ENCODE measurements around the gene AMOTL1.
"Not testable (repeated sequence)": the region's sequence is repeated elsewhere in the genome, so short reads cannot be mapped to it uniquely, and the experiment has no call there.

Gene AMOTL1

DNA sequence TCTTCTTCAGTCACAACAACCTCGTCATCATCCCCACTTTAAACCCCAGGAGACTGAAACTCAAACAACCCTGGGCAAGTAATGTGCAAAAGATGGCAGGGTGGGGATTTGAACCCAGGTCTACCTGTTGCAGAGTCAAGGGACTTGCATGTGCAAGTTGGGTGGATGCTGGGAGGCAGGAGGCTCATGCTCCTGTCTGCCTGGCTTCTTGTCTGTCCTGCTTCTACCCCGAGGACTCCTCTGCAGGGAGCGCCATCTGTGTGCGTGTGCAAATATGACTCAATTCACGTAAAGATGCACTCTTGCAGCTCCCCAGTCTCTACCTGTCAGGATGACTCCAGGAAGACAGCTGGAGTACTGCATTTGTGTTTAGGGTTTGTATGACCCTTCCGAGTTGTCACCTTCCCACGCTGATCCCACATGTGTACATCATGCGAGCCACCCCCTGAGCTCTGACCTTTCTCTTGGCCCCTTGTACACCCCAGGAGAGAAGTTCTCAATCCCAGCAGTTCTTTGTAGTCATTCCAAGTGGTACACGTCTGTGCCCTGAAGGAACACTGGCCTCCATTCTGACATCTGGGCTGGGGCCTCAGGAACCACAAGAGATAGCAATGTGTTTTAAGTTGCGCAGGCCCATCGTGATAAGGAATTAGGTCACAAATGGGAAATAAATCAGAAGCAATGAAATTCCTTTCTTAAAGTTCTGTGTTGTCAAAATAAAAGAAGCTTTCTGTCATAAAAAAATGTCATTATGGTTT is 109.5 kb downstream of the AMOTL1 start:
- no peak for DNase-seq (ENCODE audit: low read depth)

DNA sequence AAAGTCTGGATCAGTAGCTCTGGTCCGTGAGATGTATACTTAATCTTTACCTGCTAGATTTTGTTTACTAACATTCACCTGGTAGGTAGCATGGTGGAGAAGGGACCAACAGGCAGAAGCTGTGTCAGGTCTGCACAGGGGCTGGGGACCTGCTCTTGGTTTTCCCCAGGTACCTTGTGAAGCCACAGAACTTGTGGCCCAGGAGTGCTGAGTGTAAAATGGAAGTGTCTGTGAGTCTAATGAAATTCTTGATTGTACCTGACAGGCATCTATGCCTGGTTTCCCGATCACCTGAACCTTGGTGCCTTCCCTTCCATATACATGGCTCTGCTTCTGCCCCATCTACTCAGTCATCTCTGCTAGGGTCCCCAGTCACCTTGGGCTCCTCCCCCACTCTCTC is 110.8 kb downstream of the AMOTL1 start:
- DNase-seq (ENCODE audit: low read depth): no peak

DNA sequence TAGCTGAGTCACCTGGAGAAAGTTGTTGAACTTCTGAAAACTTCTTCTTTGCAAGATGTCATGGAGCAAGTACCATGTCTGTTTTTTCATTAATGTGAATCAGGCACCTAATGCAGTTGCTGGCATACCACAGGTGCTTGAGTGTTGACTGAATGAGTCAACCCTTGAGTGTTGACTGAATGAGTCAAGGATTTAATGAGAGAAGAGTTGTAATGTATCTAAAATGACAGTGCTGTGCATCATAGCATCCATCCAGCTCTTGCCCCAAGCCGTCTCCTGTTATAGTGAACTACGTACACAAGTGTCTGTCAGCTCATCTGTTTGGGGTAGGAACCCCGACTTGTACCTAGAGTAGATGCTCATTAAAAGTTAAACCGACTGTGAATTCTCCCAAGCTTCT is 112.1 kb downstream of the AMOTL1 start:
- no peak for DNase-seq (ENCODE audit: low read depth)

DNA sequence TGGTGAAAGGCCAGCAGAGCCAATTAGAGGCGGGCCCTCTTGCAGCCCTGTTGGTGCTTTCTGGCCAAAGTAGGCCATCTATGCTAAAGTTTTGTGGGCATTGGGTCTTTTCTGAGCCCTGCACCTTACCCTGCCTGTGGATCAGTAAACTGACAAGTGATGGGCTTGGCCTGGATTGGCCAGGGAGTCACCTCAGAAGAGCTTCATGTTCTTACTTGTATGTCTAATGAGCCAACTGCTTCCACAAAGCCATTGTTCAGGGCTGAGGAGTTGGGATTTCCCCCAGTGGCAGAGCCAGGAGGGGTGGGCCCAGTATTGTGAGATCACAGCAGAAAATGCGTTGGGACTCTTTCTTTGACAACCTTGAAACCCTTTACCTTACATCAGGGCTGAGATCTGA is 114.8 kb downstream of the AMOTL1 start:
- DNase-seq (ENCODE audit: low read depth): no peak

DNA sequence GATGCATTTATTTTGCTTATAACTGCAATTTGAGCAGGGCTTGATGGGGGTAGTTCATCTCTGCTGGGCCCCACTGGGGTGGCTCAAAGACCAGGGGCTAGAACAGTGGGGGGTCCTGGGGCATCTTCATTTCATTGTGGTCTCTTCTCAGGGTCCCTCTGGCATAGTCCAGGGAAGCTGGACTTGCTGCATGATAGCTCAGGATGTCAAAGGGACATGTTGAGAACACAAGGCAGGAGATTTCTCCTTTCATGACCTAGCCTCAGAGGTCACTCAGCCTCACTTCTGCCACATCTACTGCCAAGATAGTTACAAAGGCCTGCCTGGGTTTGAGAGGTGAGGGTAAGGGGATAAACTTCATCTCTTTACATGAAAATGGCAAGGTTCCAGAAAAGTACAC is 115.7 kb downstream of the AMOTL1 start:
- no peak for DNase-seq (ENCODE audit: low read depth)

DNA sequence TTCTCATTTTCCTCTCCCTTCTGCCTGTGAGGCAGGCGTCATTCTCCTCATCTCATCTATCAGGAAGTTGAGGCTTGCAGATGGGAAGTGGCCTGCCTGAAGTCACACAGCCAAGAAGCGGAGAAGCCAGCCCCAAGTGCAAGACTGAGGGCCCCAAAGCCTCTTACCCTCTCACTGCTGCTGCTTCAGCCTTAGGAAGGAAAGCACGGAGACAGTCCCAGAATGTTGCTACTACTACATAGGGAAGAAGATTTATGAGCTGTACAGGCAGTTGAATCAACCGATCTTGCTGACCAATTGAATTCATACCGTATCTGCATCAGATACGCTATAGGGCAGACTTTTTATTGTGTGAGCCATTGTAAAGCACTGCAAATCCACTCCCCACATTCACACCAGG is 116.2 kb downstream of the AMOTL1 start:
- DNase-seq (ENCODE audit: low read depth): no peak

DNA sequence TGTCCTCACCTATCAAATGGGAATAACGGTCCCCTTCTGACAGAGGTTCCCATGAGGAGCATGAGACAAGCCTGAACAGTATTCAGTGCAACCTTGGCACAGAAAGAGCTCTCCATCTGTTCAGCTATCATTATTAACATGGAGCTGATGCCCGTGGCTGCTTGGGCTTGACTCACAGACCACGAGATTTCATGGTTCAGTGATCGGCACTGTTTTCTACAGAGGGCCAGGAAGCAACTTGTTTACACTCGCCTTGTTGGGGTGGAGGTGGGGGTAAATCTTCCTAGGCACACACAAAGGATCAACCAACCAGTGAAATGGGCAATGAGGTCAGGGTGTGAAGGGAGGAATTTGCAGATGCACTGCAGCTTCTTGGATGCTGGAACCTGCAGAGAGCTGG is 117.0 kb downstream of the AMOTL1 start:
- DNase-seq (ENCODE audit: low read depth): no peak

DNA sequence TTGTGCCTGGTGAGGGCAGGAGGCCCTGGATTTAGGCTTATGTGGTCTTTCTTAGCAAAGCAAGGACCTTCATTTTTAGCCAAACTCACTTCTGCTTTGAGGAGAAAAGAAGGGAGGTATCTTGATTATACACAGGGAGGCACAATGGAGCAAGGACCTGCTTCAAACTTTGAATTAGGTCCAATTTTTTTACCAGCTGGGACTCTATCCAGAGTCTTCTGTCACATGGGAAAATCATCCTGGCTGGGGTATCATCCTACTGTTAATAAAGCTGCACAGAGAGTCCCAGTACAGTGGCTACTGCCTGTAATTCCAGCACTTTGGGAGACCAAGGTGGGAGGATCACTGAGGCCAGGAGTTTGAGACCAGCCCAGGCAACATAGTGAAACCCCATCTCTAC is 117.4 kb downstream of the AMOTL1 start:
- no peak for DNase-seq (ENCODE audit: low read depth)

DNA sequence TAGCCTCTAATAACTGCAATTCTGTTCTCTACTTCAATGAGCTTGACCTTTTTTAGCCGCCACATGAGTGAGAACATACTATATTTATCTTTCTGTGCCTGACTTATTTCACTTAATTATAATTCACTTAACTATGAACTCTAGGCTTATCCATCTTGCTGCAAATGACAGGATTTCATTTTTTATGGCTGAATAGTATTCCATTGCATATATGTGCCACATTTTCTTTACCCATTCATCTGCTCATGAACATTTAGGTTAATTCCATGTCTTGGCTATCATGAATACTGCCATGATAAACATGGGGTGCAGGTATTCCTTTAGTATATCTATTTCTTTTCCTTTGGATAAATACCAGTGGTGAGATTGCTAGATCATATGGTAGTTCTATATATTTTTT is 120.0 kb downstream of the AMOTL1 start:
- DNase-seq (ENCODE audit: low read depth): no peak

DNA sequence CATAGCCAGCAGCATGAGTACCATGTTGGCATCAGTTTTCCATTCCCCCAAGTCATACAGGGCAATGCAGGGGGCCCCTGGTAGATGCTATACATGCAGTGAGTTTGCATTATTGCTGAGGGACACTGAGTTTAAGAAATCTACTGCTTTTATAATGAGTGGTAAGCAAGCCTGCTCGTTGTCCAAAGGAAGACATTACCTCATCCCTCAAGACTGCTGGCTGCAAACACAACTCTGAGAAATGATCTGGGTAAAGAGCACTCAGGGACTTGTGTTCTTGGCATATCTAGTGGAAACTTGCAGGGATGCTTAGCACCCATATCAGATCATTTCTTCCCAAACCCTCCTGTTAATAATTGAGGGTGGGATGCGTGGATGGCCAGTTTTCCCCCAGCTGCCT is 127.3 kb downstream of the AMOTL1 start:
- no peak for DNase-seq (ENCODE audit: low read depth)

DNA sequence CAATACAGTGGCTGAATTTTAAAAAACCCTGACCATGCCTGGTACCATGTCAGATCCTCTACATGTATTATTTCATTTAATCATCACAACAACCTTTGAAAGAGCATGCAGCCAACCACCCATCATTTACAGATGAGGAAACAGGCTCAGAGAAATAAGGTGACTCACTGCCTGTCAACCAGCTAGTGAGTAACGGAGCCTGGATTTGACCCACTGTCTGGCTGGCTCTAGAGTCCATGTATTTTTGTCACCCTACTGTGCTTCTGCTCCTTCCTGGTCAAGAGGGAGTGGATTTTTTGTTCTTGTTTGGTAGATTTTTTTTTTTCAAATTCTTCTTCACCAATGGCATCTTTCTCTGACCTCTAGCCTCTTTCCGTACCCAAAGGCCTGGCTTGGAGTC is 127.8 kb downstream of the AMOTL1 start:
- DNase-seq (ENCODE audit: low read depth): peak; percentile 40

DNA sequence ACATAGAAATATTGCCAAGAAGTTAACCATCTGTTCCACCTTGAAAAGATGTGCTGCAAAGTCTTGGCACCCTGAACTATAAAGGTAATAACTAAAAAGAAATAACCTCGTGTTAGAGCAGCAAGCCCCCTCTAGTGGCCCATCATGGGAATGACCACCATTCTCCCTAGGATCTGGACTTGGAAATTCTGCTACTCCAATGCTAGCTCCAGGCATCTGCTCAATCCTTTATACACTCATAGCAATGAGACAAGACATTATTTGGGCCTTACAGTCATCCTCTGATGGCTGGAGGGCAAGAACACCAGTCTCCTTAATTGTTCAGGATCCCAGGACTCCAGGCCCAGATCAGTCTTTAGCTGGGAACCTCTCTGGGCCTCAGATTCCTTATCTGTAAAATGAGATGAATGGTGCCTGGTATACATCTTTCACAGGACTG is 129.2 kb downstream of the AMOTL1 start:
- no peak for DNase-seq (ENCODE audit: low read depth)

DNA sequence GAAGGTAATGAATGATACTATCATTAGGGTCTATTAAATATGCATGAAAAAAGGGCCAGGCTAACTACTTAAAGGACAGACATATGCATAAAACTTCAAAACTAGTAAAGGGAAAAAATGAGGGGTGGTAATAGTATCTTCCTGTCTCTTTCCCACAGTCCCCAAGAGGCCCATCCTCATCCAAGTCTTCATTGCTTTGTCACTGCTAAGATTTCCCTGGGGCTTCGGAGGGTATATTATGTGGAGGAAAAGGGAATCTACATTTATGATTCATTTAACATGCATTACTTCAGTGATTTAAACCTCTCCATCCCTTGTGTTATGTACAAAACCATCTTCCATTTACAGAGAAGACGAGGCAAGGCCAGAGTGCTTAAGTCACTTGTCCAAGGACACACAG is 139.1 kb downstream of the AMOTL1 start:
- no peak for DNase-seq (ENCODE audit: low read depth)

DNA sequence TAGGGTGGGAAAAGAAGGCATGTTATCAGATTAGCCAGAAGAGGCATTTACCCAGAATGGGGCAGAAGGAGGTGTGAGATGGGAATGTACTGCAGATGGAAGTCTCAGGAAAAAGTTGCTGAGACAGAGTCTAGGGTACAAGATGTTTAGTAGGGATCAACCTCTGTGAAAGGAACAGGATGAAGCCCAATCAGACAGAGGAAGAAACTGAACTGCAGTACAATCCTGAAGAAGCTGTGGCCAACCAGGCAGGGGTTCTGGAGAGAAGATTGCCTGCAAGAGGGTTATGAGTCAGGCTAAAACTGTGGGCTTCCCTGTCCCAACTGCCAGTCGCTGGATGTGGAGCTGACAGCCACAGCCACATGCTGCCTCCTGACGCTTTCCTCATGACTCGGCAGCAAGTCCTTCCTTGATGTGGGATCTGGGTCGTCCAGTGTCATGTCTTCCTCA is 141.2 kb downstream of the AMOTL1 start:
- peak; percentile 63 for DNase-seq (ENCODE audit: low read depth)

DNA sequence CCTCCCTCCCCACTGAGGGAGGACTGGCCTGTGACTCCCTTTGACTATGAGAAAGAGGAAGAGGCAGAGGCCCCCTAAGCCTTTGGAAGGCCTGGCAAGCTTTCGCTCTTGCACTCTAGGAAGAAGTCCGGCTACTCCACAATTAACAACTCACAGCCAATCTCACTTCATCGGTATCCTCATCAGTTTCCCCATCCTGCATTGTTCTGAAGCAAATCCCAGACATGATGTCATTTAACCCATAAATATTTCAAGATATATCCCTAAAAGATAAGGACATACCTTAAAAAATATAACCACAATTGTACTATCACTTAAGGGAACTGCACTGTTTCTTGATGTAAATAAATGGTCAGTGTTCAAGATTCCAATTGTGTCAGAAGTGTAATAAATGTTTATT is 142.1 kb downstream of the AMOTL1 start:
- DNase-seq (ENCODE audit: low read depth): no peak

DNA sequence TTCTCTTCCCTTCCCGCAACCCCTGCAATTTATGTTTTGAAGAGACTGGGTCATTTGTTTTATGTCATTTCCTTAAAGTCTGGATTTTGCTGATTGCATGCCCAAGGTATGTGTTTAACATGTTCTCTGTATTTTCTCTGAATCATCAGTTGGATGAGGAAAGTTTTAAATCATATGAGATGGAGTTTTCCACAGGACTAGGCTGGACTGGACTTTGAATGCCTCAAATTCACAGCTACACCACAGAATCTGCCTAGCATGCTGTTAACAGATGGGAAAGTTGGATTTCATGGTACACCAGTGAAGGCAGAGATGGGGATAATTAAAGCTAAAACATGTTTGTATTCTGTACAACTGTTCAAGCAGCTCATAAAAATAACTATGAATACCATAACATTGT is 142.6 kb downstream of the AMOTL1 start:
- DNase-seq (ENCODE audit: low read depth): peak; percentile 85

DNA sequence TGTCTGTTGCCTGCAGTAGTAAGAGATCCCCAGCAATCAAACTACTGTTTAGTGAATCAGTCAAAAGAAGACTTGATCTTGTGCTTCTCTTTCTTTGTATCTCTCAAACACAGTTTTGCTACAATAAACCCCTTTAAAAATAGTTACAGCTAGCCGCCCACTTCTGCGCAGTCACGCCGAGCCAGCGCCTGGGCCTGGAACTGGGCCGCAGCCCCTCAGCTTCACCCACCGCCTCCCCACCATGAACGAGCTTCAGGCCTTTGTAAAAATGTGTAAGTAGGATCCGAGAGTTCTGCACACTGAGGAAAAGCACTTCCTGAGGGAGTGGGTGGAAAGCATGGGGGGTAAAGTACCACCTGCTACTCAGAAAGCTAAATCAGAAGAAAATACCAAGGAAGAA is 144.7 kb downstream of the AMOTL1 start:
- DNase-seq (ENCODE audit: low read depth): no peak

DNA sequence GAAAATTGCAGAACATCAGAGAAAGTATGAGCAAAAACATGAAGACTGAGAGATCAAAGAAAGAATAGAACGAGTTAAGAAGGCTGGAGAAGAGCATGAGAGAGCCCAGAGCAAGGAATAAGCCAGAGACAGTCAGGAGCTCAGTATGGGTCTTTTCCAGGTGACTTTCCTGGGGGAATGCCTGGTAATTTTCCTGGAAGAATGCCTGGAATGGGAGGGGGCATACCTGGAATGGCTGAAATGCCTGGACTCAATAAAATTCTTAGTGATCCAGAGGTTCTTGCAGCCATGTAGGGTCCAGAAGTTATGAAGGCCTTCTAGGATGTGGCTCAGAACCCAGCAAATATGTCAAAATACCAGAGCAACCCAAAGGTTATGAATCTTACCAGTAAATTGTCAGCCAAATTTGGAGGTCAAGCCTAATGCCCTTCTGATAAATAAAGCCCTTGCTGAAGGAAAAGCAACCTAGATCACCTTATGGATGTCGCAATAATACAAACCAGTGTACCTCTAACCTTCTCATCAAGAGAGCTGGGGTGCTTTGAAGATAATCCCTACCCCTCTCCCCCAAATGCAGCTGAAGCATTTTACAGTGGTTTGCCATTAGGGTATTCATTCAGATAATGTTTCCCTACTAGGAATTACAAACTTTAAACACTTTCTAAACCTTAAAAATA is 145.7 kb downstream of the AMOTL1 start:
- not testable (repeated sequence) for DNase-seq (ENCODE audit: low read depth)

DNA sequence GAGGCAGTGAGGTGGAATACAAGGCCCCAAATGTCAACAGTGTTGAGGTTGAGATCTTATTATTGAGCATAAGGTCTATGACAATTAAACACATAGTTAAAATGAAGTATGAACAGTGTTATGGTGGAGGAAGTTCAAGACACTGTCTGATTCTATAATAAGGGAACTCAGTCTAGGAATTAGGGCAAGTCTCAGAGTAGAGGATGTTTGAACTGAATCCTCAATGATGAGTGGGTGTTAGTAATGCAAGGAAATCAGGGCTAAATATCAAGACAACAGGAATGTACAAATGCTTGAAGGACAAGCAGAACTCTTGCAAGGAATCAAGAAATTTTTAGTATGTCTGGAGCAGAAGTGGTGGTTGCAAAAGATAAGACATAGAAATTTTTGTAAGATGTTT is 152.2 kb downstream of the AMOTL1 start:
- DNase-seq (ENCODE audit: low read depth): no peak

DNA sequence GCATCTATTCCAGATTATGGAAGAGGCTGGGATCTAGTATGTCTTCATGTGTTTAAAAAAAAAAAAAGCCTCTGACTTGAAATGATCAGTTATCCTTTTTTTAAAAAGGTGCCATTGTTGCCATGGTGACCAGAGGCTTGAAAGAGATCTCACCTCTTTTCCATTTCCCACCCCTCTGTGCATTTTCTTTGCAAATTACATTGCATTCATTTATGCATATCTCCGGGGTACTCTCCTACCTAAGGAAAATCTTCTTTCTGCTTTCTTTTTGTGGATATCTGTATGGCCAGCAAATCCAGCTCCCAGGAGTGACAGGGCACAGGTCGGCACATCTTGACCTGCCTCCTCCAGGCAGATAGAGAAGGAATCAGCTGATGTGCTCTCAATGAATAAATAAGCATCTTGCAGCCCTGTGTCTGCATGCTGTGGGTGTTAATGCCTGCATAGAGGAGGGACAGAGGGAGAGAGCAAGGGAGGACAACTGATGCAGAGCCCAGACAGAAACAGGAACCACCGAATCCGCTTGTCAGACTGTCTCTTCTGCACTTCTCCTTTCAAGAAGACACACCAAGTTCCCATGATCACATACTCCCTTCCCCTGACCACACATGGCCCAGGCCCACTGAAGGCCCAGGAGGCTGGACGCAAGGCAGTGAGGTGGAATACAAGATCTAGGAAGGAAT is 154.3 kb downstream of the AMOTL1 start:
- no peak for DNase-seq (ENCODE audit: low read depth)

DNA sequence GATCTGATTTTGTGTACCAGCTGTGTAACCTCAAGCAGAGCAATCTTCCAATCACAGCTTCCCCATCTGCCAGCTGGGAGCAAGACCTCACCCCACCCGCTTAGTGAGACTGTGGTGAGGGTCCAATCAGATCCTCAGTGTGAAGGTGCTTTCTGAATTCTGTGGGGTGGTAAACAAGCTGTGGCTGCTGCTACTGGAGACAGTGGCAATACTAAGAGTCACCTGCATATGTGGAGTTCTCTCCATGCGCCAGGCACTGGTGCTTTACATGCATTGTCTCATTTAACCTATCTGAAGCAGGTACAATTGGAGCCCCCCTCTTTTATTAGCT is 154.8 kb downstream of the AMOTL1 start:
- DNase-seq (ENCODE audit: low read depth): no peak

DNA sequence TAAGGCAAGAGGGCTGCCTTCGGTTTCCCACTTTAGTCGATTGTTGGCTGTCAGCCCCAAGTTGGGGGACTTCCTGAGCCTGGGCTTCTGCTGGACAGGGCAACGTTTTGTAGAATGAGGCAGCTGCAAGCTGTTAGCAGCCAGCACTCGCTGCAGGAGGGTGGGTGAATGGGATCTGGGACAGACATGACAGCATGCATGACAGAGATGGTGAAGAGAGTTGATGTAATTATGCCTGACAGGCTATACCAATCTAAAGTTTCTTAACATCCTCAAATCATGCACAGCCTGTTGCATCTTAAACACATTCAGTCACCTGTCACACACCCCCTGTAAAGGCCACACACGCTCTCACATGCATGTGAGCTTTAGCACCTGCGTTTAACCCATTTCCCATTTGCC is 156.0 kb downstream of the AMOTL1 start:
- no peak for DNase-seq (ENCODE audit: low read depth)

DNA sequence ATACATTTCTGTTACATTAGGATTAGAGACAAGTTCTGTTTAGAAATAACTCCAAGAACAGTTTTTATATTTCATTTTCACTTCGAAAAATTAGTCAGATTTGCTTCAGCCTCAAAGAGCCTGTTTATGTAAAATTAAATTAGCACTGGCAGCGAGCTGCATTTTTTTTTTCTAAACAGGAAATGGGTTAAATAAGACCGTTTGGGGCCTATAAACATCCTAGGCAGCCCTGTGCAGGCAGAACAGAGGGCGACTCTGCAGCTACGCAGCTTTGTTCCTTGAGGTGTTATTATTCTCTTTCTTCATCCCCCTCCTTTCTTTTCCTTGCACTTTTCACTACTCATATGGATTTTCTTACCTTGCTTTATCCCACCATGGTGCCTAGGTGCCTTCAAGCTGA is 156.5 kb downstream of the AMOTL1 start:
- DNase-seq (ENCODE audit: low read depth): no peak

All from GM04504 (cell line).